ENCODE data around the gene FAM210B. TPM values are rescaled to one million over a fixed set of nuclear protein-coding genes. Genes with fewer than 3 reads are reported as not detected.

The FAM210B gene
- total RNA-seq, 1 donor from 2014 or later: 53.6 TPM

Other genes with a start within 250 kb of the FAM210B start
- gene MC3R, start 110.2 kb upstream of the FAM210B start, total RNA-seq: not detected
- 1.6 TPM for gene AURKA, start 33.2 kb downstream of the FAM210B start, total RNA-seq
- gene CSTF1, start 33.7 kb downstream of the FAM210B start, total RNA-seq: 17.2 TPM
- gene CASS4, start 53.3 kb downstream of the FAM210B start, total RNA-seq: 0.93 TPM
- 31.7 TPM for gene RTF2, start 109.7 kb downstream of the FAM210B start, total RNA-seq
- gene FAM209A, start 165.8 kb downstream of the FAM210B start, total RNA-seq: not detected
- gene FAM209B, start 174.3 kb downstream of the FAM210B start, total RNA-seq: not detected